NCI-H2081 treated with DMSO at 0.1 percent for 48 hours (cell line): ENCODE measurements around the gene VAMP8.
"Not testable (repeated sequence)": the region's sequence is repeated elsewhere in the genome, so short reads cannot be mapped to it uniquely, and the experiment has no call there.

ENCODE experiments used
- DNase-seq: peaks from one replicate; lab custom pipeline; 2025; lab: John Stamatoyannopoulos, UW

The VAMP8 gene

DNA sequence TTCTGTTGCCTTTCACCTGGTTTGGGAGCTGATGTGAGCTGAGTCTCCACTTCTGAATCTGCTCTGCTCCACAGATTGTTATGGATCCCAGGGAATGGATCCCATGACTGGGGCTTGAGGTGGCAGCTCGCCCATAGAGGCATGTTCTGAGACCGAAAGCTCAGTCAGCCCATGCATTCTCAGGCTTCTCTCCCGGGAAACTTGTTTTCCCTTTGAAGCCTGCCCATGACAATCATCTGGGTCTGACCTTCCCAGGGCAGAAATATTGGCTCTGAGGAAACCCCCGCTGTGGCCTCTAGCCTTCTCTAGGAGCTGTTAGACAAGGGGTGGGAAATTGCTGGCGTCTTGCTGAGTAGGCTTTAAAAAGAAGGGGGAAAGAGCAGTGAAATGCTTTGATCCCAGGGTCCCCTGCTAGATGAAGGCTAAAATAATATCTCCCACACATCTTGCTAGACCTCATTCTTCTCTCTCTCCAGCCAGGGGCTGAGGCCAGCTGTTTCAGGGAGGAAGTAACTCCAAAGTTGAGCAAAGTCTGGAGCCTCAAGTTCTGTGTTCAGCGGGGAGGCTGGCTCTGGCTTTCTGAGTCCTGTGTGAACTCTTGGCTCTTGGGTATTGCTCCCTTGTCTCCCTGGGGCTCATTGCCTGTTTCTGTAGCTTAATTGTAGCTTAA is 2.0 kb downstream of the VAMP8 start:
- no peak for DNase-seq

DNA sequence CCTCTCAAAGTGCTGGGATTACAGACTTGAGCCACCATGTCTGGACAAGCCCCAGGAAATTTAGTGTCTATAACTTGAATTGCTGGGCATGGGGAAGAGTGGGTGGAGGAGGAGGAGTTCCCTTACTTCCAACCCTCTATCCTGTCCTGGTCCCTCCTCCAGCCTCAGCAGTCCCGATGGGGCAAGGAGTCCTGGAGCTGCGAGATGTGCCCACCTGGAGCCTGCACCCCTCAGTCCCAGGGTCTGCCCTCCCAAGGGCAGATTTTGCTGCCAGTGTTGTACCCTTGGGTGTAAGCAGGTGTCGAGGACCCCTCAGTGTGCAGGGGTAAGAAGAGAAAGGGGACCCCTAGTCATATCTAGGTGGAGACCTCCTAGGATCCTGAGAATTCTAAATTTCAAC is 2.8 kb downstream of the VAMP8 start:
- DNase-seq, result no peak

DNA sequence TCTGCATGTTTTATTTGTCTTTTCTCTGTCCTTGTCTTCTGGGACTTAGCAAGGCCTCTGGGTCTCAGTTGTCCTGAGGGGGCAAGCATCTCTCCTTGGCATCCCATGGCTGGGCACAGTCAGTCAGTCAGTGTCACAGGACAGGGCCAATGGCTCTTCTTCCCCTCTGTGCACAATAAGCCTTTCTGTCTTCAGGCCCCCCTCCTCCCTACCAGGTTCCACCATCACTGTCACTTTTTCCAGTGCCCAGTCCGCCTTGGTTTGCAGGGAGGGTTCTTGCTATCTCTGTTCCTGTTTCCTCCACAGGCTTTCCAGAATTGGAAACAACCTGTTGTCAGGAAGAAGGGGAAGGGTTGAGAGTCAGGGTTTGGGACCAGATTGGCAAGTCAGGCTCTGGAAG is 5.1 kb downstream of the VAMP8 start:
- DNase-seq, result no peak

DNA sequence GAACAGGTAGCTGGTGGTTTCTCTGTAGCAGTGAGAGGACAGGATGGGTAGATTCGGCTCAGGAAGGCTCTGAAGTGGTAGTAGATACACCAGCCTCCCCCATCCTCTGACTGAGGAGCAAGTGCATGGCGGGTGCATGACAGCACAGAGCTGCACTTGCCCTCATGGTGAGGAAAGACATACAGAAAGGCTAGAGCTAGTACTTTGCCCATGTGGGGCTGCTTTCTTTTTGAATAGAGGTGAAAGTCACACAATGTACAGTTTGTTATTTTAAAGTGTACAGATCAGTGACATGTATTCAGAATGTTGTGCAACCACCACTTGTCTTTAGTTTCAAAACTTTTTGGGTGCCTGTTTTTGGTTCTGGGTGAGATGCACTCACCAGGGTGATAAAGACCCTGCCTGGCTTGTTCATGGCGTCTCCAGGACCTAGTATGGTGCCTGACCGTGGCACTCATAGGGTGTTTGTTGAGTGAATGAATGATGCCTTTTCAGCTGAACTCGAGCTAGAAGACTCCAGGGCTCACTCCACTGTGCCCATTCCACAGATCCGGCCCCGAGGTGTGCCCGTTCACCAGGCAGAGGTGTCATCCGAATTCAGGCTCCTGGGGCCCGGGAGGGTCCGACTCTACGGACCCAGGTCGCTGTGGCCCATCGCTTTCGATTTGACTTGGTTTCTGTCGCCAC is 6.4 kb downstream of the VAMP8 start:
- no peak for DNase-seq

DNA sequence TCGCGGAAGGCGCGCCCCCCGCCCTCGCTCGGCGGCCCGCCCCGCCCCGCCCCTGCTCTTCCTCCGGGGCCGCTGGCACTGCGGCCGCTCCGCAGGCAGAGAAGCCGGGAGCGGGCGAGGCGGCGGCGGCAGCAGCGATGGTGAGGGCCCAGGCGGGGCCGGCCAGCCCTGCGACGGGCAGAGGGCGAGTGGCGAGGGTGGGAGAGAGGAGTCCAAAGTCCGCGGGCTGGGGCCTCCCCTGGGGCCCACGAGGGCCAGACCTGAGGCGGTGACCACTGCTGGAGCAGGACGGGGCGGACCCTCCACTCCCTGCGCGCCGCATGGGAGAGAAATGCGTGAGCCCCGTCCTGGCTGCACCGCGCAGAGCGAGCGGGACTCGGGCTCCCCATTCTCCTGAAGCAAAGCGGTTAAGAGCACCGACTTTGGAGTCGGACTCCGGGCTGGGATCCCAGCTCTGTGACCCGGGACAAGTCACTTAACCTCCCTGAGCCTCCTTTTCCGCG is 7.0 kb downstream of the VAMP8 start, which contains the start of gene VAMP5:
Gene VAMP5 (plus strand): TSS at position 78 of the 503 bp plus-strand sequence. CDS start 60 bp downstream, at position 138.
- DNase-seq, result no peak

DNA sequence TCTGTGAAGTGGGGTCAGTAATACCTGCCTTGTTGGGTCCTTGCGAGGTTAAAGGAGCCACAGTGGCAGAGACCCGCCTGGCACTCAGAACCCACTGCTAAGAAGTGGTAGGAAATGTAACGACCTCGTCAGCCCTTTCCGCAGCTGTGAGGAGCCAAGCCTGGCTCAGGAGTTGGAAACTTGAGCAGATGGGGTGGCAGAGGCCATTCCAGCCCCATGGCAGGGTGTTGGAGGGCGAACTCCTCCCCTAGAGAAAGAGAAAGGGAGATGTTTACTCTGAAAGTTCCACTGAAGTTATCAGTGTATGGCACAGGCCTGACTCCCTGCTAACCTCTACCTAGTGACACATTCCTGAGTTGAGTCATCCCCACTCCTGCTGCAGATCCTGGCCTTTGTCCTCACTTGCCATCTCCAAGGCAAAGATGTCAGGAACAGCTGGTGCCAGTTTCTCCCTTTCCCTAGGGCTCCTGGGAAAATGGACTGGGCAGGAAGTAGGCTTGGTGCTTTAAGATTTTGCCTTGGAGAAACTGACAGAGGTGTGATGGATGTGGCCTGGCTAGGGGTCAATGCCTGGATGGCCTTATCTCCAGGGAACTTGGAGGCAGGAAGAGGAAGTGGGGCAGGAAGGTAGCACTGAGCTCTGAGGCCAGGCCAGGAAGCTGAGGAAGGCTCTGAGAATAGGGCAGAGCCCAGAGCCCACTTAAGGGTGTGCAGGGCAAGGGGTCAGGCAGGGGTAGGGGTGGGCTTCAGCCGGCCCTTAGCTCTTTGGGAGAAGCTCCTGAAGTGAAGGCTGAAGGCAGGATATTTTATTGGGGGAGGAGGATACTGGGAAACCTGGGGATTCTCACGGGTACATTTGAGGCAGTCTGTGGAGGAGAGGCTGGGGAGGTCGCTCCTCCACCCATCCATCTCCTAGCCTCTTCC is 7.7 kb downstream of the VAMP8 start:
- DNase-seq, result no peak

DNA sequence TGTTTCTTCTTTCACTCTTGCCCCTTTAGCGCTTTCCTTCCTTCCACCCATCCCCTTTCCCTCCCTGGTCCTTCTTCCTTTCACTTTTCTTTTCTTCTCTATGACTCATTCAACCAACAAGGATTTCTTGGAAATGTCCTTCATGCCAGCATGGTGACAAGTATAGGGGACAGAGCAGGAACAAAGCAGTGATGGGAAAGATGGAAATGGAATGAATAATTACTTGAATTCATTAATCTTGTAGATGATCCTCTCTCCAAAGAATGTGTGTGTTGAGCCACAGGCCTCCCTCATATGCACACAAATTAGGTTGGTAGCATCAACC is 8.4 kb downstream of the VAMP8 start:
- DNase-seq, result no peak

DNA sequence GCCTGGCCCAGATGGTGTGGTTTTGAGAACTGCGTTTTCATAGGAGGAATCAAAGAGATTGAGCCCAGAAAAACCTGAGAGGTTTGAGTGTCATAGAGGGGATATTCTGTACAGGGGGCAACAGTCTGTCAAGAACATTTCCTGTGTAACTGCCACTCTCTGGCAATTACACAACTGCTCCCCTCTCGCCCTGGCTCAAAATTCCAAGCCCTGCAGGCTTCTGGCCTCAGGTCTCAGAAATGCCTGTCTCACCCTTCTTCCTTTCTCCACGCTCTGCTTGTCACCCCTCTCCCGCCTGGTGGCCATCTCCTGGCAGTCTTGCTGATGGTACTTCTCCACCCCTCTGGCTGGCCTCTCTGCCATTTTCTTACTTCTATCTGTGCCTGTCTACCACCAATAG is 10.8 kb downstream of the VAMP8 start:
- no peak for DNase-seq

DNA sequence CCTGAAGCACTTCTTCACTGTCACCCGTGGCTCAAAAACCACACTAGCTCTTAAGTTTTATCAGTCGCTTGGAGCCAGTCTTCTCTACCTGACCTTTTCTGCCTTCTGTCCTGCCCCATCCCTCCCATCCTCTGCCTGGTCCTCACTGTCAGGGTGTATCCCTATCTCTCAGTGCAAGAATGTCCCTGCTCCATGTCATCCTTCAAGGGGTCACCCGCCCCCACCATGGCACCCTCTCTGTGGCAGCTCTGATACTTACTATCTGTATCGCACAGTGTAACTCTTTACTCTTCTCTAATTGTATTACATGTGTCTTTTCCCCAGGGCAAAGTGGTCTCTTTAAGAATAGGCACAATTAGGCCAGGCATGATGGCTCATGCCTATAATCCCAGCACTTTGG is 11.3 kb downstream of the VAMP8 start:
- no peak for DNase-seq

DNA sequence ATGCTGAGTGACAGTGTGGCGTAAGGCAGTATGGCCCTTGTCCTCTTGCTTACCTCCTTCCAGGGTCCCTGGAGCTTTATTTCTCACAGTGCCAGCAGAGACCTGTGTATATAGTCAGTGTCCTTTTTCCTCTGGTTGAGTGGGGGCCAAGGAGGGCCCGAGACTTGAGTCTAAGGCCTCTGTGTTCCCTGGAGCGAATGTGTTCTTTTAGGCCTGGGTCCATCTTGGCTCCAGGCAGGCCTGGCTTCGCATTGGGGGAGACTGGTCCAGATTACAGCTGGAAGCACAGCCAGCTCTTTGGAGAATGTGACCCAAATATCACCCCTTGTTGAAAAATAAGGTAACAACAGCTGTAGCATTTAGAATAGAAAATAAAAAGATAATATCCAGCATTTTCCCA is 11.8 kb downstream of the VAMP8 start:
- DNase-seq, result no peak

DNA sequence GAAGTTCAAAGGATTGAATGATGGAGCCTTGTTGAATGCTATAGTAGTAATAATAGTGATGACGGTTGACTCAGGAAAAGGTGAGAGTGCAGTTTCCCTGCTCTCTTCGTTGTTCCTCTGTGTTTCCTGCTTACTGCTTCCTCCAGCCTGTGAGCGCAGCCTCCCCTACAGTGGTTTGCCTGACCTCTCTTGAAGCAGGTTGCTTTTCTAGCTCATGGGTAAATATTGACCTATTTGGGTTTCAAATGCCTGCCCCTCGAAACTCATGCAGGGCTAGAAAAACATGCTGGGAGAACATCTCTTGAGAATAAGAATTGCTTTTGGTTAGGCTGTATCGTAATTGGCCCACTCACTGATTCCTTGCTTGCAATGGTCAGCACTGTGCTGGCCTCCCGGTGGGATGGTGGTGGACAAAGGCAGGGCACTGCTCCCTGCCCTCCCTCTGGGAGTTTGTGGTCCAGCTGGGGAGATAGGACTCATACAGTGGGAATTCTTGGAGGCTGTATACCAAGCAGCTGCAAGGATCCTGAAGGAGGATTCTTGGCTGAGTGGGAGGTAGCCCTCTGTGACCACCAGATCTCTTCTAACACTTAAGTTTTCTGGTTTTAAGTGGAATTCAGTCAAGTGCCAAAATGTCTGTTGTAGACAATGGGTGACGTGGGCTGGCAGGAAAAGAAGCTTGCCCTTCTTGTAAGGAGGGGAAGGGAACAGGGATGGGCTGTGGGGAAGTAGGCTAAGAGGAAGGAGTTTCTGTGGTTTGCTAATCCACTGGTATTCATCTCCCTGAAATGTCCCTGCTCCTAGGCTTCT is 12.8 kb downstream of the VAMP8 start:
- no peak for DNase-seq

DNA sequence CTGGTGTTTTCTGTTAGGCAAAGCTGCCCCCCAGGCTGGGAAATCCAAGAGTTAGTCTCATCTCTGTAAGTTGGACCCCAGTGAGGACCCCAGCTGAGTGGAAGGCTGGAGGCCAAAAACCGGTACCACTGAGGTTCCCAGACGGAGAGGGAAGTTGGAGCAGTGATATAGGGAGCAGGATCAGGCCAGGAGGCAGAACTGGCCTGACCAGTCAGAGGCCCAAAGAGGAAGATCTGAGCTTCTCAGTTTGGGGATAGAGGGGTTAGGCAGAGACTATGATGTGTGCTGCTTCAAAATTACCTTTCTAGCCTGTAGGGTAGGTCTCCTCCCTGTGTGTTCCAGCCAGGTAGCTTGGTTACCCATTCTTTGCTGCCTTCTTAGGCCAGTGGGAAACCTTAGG is 13.6 kb downstream of the VAMP8 start:
- no peak for DNase-seq

DNA sequence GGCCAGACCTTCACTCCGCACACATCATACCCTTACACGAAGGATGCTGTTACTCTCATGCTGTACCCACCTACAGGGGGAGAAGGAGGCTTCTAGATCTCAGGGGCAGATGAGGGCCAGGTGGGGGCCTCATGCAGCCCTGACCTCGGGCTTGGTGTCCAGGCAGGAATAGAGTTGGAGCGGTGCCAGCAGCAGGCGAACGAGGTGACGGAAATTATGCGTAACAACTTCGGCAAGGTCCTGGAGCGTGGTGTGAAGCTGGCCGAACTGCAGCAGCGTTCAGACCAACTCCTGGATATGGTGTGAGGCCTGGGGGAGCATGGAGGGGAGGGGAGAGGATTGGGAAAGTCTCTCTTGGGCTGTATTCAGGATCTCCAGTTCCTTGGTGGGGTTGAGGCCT is 14.2 kb downstream of the VAMP8 start:
- DNase-seq, result no peak

DNA sequence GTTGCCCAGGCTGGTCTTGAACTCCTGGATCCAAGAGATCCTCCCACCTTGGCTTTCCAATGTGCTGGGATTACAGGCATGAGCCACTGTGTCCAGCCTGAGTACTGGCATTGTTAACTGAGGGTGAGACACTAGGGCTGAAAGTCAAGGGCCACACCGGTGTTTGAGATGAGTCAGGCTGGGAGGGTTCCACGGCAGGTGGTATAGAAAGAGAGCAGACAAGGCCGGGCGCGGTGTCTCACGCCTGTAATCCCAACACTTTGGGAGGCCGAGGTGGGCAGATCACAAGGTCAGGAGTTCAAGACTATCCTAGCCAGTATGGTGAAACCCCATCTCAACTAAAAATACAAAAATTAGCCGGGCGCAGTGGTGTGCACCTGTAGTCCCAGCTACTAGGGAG is 14.9 kb downstream of the VAMP8 start:
- not testable (repeated sequence) for DNase-seq

DNA sequence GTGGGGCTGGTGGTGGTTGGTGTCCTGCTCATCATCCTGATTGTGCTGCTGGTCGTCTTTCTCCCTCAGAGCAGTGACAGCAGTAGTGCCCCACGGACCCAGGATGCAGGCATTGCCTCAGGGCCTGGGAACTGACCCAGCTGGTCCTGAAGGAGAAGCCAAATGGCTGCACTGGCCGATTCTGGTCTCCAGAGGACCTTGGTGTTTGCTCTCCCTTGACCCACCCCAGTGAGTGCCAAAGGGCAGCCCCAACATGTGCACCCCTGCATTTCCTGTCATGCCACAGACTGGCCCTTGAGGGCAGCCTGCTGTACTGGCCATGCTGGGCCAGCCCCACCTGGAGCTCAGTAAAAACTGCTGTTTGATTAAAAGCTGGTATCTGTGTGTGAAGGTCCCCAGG is 15.6 kb downstream of the VAMP8 start:
- DNase-seq, result no peak

DNA sequence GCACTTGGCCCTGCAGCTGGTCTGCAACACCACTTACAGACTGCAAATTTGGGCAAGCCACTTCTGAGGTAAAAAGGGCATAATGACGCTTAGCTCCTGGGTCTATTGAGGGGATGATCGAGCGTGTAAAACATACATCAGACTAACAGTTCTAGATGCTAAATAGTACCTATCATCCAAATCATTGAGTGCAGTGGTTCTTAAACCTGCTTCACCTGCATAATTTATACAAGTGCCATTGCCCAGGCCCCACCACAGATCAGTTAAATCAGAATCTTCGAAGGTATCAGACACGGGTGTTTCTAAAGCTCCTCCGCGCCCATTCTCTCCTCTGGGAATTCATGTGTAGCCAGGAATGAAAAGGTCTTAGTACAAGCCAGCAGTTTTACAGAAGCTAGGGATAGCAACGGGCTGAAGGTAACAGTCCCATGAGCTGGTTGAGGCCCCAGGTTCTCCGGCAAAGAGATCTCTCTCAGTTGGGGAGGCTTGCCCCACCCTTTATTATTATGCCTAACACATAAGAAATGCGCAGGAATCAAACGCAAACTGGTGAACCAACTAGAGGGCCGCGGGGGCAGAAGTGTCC is 17.4 kb downstream of the VAMP8 start:
- no peak for DNase-seq

DNA sequence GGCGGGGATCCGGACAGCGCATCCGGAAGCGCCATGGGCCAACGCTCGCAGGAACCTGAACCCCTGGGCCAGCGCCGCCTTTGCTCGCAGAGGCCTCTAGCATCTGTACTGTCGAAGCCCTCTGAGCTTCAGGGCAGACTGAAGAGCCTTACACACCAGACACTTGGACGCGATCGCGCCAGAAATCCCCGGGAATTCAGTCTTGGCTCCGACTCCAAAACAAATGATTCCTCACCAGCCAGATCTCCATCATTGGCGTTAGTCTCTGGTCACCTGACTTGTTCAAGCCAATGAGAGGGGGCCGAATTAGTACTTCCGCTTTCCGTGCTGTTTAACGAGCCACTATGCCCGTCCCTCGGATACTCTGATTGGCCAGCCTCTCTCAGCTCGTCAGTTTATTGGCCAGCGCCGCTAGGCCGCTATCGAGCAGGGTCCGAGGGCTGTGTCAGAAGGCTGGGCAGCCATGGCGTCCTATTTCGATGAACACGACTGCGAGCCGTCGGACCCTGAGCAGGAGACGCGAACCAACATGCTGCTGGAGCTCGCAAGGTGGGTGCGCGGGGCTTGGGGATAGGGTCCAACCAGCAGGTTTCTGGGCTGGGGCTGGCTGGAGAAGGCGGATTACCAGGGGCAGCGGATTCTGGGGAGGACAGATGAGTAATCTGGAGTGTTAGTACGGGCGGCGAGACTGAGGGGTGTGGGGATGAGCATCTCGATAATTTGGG is 18.1 kb downstream of the VAMP8 start, which contains the start of gene RNF181:
Gene RNF181 (plus strand): TSS at position 445 of the 725 bp plus-strand sequence. CDS start 19 bp downstream, at position 464.
- DNase-seq, result peak; percentile 83

DNA sequence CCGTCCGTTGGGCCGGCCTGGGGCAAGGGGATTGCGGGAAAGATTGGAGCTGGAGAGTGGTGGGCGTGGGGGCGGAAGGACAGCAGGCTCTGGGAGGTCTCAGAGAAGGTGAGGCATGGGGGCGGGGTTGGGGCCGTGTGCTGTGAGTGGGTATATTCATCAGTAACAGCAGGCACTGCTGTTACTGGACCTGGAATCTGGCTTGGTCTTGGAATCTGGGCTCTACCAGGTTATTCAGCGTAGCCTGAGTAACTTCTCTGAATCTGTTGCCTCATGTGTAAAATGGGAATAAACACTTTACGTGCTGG is 18.6 kb downstream of the VAMP8 start:
- DNase-seq, result no peak

DNA sequence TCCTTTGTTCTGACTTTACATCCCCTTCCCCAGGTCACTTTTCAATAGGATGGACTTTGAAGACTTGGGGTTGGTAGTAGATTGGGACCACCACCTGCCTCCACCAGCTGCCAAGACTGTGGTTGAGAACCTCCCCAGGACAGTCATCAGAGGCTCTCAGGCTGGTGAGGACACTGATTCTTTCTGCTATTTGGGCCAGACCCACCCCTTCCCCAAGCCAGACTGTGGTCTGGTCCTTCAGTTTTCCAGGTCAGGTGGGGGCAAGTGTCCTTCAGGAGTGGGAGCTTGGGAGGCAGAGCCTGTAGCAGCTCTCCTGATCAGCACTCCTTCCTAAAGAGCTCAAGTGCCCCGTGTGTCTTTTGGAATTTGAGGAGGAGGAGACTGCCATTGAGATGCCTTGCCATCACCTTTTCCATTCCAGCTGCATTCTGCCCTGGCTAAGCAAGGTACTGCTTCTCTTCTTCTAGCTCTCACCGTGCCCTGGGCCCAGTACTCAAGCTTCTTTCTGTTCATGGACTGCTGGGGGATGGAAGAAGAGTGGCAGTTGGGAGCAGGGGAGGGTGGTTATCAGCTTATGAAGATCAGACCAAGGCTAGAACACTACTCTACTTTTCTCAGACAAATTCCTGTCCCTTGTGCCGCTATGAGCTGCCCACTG is 19.2 kb downstream of the VAMP8 start:
- DNase-seq, result no peak

DNA sequence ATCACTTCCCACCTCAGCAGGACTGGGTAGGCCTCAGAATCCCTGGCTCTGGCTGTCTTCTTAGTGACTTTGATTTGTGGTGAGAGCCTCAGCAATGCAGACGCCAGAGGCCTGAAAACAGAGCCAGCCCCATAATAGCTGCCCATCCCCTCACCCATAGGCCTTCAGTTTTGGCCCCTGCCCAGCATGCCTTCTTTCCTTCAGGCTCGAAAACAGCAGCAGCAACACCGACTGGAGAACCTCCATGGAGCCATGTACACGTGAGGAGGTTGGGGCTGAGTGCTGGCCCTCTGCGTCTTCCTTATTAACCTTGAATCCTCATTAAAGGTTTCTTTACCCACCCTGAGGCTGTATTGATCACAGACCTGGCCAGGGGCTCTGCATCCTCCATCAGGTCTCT is 19.9 kb downstream of the VAMP8 start:
- DNase-seq, result no peak
